GM19467 (cell line): ENCODE measurements around the gene CACNA1S.

Source experiments
- ATAC-seq: cut with Tn5 transposase; IDR thresholded peaks from one replicate; pipeline ENCODE4 v1.9.1; 2021; ENCODE audit warnings: mild to moderate bottlenecking, moderate library complexity; ENCODE audit not compliant: unreplicated experiment

The CACNA1S gene

GRCh38 chr1:201096041-201096461 is 16.2 kb downstream of the CACNA1S start:
- no peak for ATAC-seq

- ATAC-seq = no peak
Observed at GRCh38 chr1:201095581-201095980, 16.6 kb downstream of the CACNA1S start.

- no peak for ATAC-seq
Observed at GRCh38 chr1:201094832-201095231, 17.4 kb downstream of the CACNA1S start.

GRCh38 chr1:201093962-201094361 is 18.3 kb downstream of the CACNA1S start:
- ATAC-seq = no peak

GRCh38 chr1:201093561-201093960 is 18.7 kb downstream of the CACNA1S start:
- no peak for ATAC-seq

- no peak for ATAC-seq
Observed at GRCh38 chr1:201092738-201093137, 19.5 kb downstream of the CACNA1S start.

GRCh38 chr1:201091256-201091655 is 21.0 kb downstream of the CACNA1S start:
- no peak for ATAC-seq

- ATAC-seq = no peak
Observed at GRCh38 chr1:201090541-201090940, 21.7 kb downstream of the CACNA1S start.

- no peak for ATAC-seq
Observed at GRCh38 chr1:201089596-201089995, 22.6 kb downstream of the CACNA1S start.

GRCh38 chr1:201088901-201089525 is 23.2 kb downstream of the CACNA1S start:
- no peak for ATAC-seq

- no peak for ATAC-seq
Observed at GRCh38 chr1:201088395-201088794, 23.8 kb downstream of the CACNA1S start.

GRCh38 chr1:201085902-201086735 is 26.1 kb downstream of the CACNA1S start:
- no peak for ATAC-seq

- ATAC-seq = no peak
Observed at GRCh38 chr1:201084295-201084694, 27.9 kb downstream of the CACNA1S start.

GRCh38 chr1:201083741-201084140 is 28.5 kb downstream of the CACNA1S start:
- ATAC-seq = no peak

GRCh38 chr1:201080135-201080534 is 32.1 kb downstream of the CACNA1S start:
- no peak for ATAC-seq

- ATAC-seq = no peak
Observed at GRCh38 chr1:201077736-201078135, 34.5 kb downstream of the CACNA1S start.

- ATAC-seq = no peak
Observed at GRCh38 chr1:201077116-201077515, 35.1 kb downstream of the CACNA1S start.

- ATAC-seq = no peak
Observed at GRCh38 chr1:201076092-201076491, 36.1 kb downstream of the CACNA1S start.

- no peak for ATAC-seq
Observed at GRCh38 chr1:201074018-201074417, 38.2 kb downstream of the CACNA1S start.

GRCh38 chr1:201072922-201073321 is 39.3 kb downstream of the CACNA1S start:
- no peak for ATAC-seq

- ATAC-seq = no peak
Observed at GRCh38 chr1:201072149-201072548, 40.1 kb downstream of the CACNA1S start.

GRCh38 chr1:201069636-201070035 is 42.6 kb downstream of the CACNA1S start:
- ATAC-seq = no peak
